Coronary artery (tissue), 2 donors: ENCODE measurements around the gene PHACTR1.

Experiments
- DNase-seq: peaks from one replicate; pipeline ENCODE4 v3.0.0-alpha.2; 2017; ENCODE audit warnings: low spot score
- H3K27ac ChIP-seq, 2 donors: fragments of 200-600 bp; sonication (generic); one replicate each; pipeline ENCODE4 v1.5.1; 2016 to 2019
- H3K4me3 ChIP-seq: fragments of 200-600 bp; sonication (generic); 2 replicates; pipeline ENCODE4 v1.5.1; 2016; ENCODE audit warnings: mild to moderate bottlenecking, moderate library complexity
- TF ChIP-seq, protein P1 (sequence below): fragments of 200-600 bp; sonication (generic); IDR thresholded peaks from one replicate; pipeline ENCODE4 v1.5.1; 2019; ENCODE audit warnings: antibody characterized with exemption

Gene PHACTR1

DNA sequence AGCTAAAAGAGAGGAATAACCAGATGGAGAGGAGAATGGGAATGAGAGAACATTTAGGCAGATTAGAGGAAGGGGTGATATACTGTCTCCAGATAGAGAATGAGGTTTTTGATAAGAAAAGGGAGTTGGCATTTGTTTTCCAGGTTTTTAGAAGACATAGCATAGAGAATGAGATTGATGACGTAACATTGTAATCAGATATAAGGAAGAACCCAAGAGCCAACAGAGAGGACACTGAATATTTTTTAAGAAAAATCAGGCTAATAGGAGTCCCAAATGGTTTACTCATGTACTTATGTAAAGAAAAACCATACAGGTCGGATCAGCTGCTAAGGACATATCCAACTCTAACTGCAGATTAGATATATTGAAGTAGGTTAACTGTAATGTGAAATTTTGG lies 498.8 kb downstream of the PHACTR1 start:
- TF ChIP-seq, protein P1, sequence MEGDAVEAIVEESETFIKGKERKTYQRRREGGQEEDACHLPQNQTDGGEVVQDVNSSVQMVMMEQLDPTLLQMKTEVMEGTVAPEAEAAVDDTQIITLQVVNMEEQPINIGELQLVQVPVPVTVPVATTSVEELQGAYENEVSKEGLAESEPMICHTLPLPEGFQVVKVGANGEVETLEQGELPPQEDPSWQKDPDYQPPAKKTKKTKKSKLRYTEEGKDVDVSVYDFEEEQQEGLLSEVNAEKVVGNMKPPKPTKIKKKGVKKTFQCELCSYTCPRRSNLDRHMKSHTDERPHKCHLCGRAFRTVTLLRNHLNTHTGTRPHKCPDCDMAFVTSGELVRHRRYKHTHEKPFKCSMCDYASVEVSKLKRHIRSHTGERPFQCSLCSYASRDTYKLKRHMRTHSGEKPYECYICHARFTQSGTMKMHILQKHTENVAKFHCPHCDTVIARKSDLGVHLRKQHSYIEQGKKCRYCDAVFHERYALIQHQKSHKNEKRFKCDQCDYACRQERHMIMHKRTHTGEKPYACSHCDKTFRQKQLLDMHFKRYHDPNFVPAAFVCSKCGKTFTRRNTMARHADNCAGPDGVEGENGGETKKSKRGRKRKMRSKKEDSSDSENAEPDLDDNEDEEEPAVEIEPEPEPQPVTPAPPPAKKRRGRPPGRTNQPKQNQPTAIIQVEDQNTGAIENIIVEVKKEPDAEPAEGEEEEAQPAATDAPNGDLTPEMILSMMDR: no peak
- Histone ChIP-seq H3K27ac (no peak overlapping the region), H3K4me3 (no peak overlapping the region)
- no peak for DNase-seq

- DNase-seq: no peak
- Histone ChIP-seq H3K27ac (no peak overlapping the region), H3K4me3 (no peak overlapping the region)
- TF ChIP-seq, protein P1: no peak
Observed at GRCh38 chr6:13216236-13217014, 499.9 kb downstream of the PHACTR1 start.

DNA sequence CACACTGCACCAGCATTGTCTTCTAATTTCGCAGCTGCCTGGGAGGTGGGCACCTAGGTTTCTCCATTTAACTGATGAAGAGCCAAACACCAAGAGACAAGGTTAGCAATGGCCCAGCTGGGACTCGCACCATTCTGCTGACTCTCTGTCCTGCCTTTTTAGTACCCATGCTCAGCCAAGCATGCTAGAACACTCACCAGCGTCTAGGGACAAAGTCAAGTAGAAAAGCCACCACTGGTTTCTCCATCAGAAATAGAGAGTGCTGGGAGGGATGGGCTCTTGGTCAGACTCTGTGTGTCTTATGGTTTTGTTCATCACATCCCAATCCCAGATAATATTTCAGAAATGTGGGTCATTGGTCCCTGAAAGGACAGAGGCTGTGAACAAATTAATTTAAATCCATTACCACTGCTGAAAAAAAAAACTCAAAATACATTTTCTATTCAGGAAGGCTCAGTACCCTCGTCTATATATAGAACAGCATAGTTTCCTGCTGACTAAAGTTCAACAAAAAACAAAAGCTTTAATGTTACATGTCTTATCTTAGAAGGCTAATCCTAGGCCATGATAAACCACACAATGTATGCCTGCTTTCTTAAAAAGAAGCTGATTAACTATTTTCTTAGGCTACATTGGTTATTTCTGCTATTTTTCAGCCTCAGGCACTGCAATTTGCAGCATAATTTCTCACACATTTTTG lies 500.8 kb downstream of the PHACTR1 start:
- no peak for DNase-seq
- peak overlapping the region in 1 of 2 donors; percentile 3 for H3K27ac ChIP-seq
- TF ChIP-seq, protein P1: no peak
- H3K4me3 ChIP-seq: no peak overlapping the region

- no peak for DNase-seq
- H3K27ac ChIP-seq: no peak overlapping the region
- TF ChIP-seq, protein P1: no peak
- H3K4me3 ChIP-seq: no peak overlapping the region
Observed at GRCh38 chr6:13220266-13220665, 503.7 kb downstream of the PHACTR1 start.

DNA sequence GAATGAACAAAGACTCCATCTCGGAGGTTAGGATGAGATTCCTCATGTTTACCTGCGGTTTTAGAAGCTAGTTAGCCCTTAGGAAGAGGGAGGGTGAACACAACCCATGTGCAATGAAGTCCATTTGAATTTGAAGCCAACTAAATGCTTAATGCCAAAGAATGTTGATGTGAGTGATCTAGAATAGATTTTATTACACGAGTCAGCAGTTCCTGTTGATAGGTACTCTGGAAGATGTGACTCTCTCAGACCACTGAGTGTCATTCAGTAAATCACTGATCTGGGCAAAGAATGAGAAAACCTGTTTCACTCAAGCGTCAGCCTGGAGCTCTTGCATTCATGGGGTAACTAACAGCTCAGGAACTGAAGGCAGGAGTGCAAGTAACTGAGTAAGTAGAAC lies 505.5 kb downstream of the PHACTR1 start:
- Histone ChIP-seq H3K4me3 (no peak overlapping the region), H3K27ac (no peak overlapping the region)
- DNase-seq: no peak
- TF ChIP-seq, protein P1: no peak

DNA sequence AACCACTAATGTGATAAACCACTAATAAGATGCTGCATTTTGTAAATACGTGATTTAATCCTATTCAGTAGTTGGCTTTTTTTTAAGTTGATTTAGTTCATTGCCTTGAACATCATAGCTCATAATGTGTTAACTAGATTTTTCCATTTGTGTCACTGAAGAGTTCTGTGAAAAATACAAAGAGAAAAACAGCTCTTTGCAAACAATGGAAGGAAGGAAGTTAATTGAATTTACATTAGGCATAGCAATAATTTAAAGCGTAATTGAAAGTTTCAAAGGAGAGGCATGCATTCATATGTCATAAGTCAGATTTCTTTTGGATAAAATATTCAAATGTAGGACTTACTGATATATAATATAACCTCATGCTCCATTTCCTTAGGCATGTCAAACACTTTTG lies 509.5 kb downstream of the PHACTR1 start:
- DNase-seq: no peak
- Histone ChIP-seq H3K27ac (no peak overlapping the region), H3K4me3 (no peak overlapping the region)
- TF ChIP-seq, protein P1: no peak
